Breast epithelium (tissue), 3 donors: ENCODE results near the gene SSBP4.

ENCODE experiments used
- CTCF ChIP-seq, 3 donors: fragments of 450-650 bp; IDR thresholded peaks; one replicate each; pipeline ENCODE4 v1.5.1; 2016 to 2017; ENCODE audit warnings: antibody characterized with exemption in 3 of 3, mild to moderate bottlenecking in 3 of 3, moderate library complexity in 3 of 3
- POLR2A ChIP-seq: fragments of 450-650 bp; IDR thresholded peaks from one replicate; pipeline ENCODE4 v1.6.1; 2016; ENCODE audit warnings: antibody characterized with exemption, mild to moderate bottlenecking, moderate library complexity
- POLR2AphosphoS5 ChIP-seq, 3 donors: sonication (generic); formaldehyde crosslinking; IDR thresholded peaks; one replicate each; pipeline ENCODE4 v1.6.1; 2017; ENCODE audit warnings: antibody characterized with exemption in 3 of 3

- TF ChIP-seq CTCF (IDR thresholded peaks at IDR 0.05) (no peak), POLR2AphosphoS5 (IDR thresholded peaks at IDR 0.05) (no peak), POLR2A (no peak)
These were observed 14.7 kb downstream of the SSBP4 start for GRCh38 chr19:18433735-18434398.
